LNCaP clone FGC (cell line): Measurements from ENCODE around the gene ZC2HC1B.
"Not testable (repeated sequence)": the region's sequence is repeated elsewhere in the genome, so short reads cannot be mapped to it uniquely, and the experiment has no call there.

Experiments
- DNase-seq: peaks from one replicate; pipeline ENCODE4 v3.0.0-alpha.2; 2011; ENCODE audit warnings: low read depth
- H3K4me3 ChIP-seq: 2 replicates; pipeline ENCODE4 v1.5.1; 2011; ENCODE audit warnings: mild to moderate bottlenecking, low read depth, low read length, control low read depth
- TF ChIP-seq, protein P1 (sequence below): IDR thresholded peaks from 2 replicates; pipeline ENCODE4 v1.5.1; 2012; ENCODE audit warnings: mild to moderate bottlenecking; ENCODE audit not compliant: control insufficient read depth, insufficient read depth; ENCODE audit errors: extremely low read depth

ZC2HC1B gene

DNA sequence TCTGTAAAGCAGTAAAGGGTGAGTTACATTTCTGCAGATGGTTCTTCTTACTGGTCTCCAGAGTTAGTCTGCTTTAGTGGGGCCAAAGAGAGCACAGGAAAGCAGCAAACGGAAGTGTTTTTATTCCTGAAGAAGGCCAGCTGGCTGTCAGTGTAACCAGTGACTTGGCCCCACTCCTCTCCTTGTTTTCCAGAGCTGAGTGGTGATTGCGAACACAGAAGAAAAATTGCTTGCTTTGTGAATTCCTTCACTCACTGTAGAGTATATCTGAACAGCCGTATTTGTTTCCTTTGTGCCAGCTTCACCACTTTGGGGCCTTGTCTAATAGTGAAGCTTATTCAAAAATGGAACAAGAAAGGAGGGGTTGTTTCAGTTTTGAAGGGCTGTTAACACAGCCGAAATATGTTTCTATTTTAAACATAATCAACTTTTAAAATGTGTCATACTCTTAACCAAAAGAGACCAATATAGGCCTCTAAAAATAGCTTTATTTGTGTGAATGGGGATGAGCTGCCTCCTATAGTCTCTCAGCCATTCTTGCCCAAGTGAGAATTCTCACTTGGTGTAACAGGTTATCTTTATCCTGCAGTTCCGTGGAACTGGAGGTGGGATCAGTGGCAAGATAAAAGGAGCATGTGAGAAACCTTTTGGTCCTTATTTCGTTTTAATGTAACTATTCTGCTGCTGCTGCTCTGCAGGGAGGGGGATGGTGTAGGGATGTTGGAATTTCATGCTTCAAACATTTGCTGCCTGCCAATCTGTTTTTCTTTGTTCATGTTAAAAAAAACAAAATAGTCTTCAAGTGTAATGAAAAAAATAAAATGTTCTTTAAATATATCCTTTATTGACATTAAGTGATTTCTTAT, 37.8 kb downstream of the ZC2HC1B start:
- DNase-seq = no peak
- TF ChIP-seq, protein P1, sequence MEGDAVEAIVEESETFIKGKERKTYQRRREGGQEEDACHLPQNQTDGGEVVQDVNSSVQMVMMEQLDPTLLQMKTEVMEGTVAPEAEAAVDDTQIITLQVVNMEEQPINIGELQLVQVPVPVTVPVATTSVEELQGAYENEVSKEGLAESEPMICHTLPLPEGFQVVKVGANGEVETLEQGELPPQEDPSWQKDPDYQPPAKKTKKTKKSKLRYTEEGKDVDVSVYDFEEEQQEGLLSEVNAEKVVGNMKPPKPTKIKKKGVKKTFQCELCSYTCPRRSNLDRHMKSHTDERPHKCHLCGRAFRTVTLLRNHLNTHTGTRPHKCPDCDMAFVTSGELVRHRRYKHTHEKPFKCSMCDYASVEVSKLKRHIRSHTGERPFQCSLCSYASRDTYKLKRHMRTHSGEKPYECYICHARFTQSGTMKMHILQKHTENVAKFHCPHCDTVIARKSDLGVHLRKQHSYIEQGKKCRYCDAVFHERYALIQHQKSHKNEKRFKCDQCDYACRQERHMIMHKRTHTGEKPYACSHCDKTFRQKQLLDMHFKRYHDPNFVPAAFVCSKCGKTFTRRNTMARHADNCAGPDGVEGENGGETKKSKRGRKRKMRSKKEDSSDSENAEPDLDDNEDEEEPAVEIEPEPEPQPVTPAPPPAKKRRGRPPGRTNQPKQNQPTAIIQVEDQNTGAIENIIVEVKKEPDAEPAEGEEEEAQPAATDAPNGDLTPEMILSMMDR = no peak
- H3K4me3 ChIP-seq = no peak overlapping the region

DNA sequence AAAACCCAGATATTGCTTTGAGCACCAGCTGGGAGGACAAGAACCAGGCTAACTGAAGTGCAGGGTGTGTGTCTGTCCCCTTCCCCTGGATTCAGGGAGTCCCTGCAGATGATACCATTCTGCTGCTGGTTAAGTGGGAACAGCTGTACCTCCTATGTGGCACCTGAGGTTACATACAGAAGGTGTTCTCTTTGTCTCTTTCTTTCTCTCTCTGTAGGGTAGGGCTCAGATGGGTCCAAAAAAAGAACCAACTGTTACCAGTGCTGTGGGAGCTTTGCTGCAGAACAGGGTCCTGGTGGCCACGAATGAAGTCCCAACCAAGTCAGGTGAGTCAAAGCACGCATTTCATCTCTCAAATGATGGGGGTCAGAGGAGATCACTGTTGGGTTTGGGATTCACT, 38.6 kb downstream of the ZC2HC1B start:
- H3K4me3 ChIP-seq = no peak overlapping the region
- DNase-seq = no peak
- TF ChIP-seq, protein P1 = no peak

DNA sequence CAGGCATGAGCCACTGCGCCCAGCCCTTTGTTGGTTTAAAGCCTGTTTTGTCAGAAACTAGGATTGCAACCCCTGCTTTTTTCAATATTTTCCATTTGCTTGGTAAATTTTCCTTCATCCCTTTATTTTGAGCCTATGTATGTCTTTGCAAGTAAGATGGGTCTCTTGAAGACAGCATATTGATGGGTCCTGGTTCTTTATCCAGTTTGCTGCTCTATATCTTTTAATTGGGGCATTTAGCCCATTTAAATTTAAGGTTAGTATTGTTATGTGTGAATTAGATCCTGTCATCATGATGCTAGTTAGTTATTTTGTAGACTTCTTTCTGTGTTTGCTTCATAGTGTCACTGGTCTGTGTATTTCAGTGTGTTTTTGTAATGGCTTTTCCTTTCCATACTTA, 46.8 kb downstream of the ZC2HC1B start:
- TF ChIP-seq, protein P1 = no peak
- DNase-seq = no peak
- no peak overlapping the region for H3K4me3 ChIP-seq

DNA sequence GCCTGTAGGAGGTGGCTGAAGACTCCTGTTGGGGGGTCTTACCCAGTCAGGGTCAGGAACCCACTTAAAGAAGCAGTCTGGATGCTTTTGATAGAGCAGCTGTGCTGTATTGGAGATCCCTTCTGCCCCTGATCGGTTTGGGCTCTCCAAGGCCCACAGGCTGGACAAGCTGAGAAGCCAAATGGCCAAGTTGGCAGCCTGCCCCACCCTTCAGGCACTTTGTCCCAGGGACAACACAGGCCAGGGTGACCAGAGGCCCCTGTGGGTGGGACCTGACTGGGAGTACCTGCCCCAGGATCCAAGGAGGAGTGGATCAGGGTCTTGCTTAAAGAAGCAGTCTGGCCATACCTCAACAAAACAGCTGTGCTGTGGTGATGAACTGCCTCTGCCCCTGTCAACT, 48.4 kb downstream of the ZC2HC1B start:
- TF ChIP-seq, protein P1 = no peak
- no peak for DNase-seq
- H3K4me3 ChIP-seq = no peak overlapping the region

DNA sequence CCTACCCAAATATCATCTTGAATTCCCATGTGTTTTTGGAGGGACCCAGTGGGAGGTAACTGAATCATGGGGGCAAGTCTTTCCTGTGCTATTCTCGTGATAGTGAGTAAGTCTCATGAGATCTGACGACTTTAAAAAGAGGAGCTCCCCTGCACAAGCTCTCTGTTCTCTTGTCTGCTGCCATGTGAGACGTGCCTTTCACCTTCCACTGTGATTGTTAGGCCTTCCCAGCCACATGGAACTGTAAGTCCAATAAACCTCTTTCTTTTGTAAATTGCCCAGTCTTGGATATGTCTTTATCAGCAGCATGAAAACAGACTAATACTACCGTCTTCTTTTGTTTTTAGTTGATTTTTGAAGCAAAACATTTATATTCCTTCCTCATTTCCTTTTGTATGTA, 52.8 kb downstream of the ZC2HC1B start:
- not testable (repeated sequence) for DNase-seq, H3K4me3 ChIP-seq

DNA sequence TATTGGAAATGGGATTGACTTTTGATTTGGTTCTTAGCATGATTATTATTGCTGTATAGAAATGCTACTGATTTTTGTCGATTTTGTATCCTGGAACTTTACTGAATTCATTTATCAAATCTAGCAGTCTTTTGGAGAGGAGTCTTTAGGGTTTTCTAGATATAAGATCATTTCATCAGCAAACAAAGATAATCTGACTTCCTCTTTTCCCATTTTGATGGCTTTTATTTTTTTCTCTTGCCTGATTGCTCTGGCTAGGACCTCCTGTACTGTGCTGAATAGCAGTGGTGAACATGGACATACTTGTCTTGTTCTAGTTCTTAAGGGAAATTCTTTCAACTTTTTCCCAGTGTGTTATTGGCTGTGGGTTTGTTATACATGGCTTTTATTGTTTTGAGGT, 64.6 kb downstream of the ZC2HC1B start:
- no peak for DNase-seq
- TF ChIP-seq, protein P1 = no peak
- no peak overlapping the region for H3K4me3 ChIP-seq

DNA sequence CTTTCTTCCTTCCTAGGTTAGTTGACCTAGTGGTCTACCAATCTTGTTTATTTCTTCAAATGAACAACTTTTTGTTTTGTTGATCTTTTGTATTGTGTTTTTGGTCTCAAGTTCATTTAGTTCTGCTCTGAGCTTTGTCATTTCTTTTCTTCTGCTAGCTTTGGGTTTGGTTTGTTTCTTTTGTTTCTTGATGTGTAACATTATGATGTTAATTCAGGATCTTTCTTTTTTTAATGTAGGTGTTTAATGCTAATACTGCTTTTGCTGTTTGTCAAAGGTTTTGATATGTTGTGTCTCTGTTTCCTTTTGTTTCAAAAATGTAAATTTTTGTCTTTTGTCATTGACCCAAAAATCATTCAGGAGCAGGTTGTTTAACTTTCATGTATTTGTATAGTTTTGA, 65.7 kb downstream of the ZC2HC1B start:
- DNase-seq = no peak
- TF ChIP-seq, protein P1 = no peak

More for the DNA sequence above, 65.7 kb downstream of the ZC2HC1B start:
- H3K4me3 ChIP-seq = no peak overlapping the region
